ENCODE measurements around the gene FSCN2. TPM values are rescaled to one million over a fixed set of nuclear protein-coding genes. Genes with fewer than 3 reads are reported as not detected.

FSCN2 gene
- total RNA-seq, 2 donors from 2014 or later = 1.0 to 1.8 TPM

- TF ChIP-seq, protein P1, sequence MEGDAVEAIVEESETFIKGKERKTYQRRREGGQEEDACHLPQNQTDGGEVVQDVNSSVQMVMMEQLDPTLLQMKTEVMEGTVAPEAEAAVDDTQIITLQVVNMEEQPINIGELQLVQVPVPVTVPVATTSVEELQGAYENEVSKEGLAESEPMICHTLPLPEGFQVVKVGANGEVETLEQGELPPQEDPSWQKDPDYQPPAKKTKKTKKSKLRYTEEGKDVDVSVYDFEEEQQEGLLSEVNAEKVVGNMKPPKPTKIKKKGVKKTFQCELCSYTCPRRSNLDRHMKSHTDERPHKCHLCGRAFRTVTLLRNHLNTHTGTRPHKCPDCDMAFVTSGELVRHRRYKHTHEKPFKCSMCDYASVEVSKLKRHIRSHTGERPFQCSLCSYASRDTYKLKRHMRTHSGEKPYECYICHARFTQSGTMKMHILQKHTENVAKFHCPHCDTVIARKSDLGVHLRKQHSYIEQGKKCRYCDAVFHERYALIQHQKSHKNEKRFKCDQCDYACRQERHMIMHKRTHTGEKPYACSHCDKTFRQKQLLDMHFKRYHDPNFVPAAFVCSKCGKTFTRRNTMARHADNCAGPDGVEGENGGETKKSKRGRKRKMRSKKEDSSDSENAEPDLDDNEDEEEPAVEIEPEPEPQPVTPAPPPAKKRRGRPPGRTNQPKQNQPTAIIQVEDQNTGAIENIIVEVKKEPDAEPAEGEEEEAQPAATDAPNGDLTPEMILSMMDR (conservative IDR thresholded peaks at IDR 0.05) = no peak
- Mint-ChIP-seq H3K27me3 (ENCODE audit: insufficient read depth) (no peaks in the 10 kb centered on the region), H3K36me3 (ENCODE audit: low read depth) (peaks cover 26% of the 10 kb centered on the region), H3K4me1 (peaks cover 10% of the 10 kb centered on the region), H3K27ac (peak overlapping the region; percentile 90), H3K9me3 (no peaks in the 10 kb centered on the region), H3K4me3 (peak overlapping the region; percentile 79)
- 66 to 79% methylated on average over 19 to 24 of the region's 24 CpGs for WGBS, 2 experiments (ENCODE audit: insufficient coverage in 1 of 2, insufficient read length in 1 of 2)
- H3K27me3 ChIP-seq (ENCODE audit: control insufficient read depth, insufficient read depth, low read length, poor library complexity, severe bottlenecking) = no peaks in the 10 kb centered on the region
- H3K27ac ChIP-seq (ENCODE audit: low read depth, low read length) = peak overlapping the region; percentile 49
- DNase-seq = no peak
- H3K4me1 ChIP-seq (ENCODE audit: control insufficient read depth, insufficient read depth, low read length) = peaks cover 3% of the 10 kb centered on the region
- H3K36me3 ChIP-seq (ENCODE audit: control insufficient read depth, insufficient read depth, low read length) = peaks cover 32% of the 10 kb centered on the region
- peak overlapping the region; percentile 36 for H3K9ac ChIP-seq (ENCODE audit: extremely low read depth, low read length, poor library complexity, severe bottlenecking)
- peak overlapping the region; percentile 95 for H3K4me3 ChIP-seq (ENCODE audit: low read length)
- H3K9me3 ChIP-seq (ENCODE audit: control insufficient read depth, low read length) = no peaks in the 10 kb centered on the region
Observed at GRCh38 chr17:81553616-81554181, 25.5 kb downstream of the FSCN2 start.

GRCh38 chr17:81556175-81556691 is 28.1 kb downstream of the FSCN2 start:
- Histone ChIP-seq H3K9ac (ENCODE audit: extremely low read depth, low read length, poor library complexity, severe bottlenecking) (no peak overlapping the region), H3K9me3 (ENCODE audit: control insufficient read depth, low read length) (no peaks in the 10 kb centered on the region), H3K27ac (ENCODE audit: low read depth, low read length) (no peak overlapping the region), H3K4me1 (ENCODE audit: control insufficient read depth, insufficient read depth, low read length) (peaks cover 3% of the 10 kb centered on the region), H3K4me3 (ENCODE audit: low read length) (no peak overlapping the region), H3K27me3 (ENCODE audit: control insufficient read depth, insufficient read depth, low read length, poor library complexity, severe bottlenecking) (no peaks in the 10 kb centered on the region), H3K36me3 (ENCODE audit: control insufficient read depth, insufficient read depth, low read length) (peaks cover 32% of the 10 kb centered on the region)
- 87 to 95% methylated on average over 8 to 9 of the region's 9 CpGs for WGBS, 2 experiments (ENCODE audit: insufficient coverage in 1 of 2, insufficient read length in 1 of 2)
- Mint-ChIP-seq H3K36me3 (ENCODE audit: low read depth) (peaks cover 22% of the 10 kb centered on the region), H3K27ac (no peak overlapping the region), H3K4me1 (peaks cover 8% of the 10 kb centered on the region), H3K9me3 (no peaks in the 10 kb centered on the region), H3K4me3 (no peak overlapping the region), H3K27me3 (ENCODE audit: insufficient read depth) (no peaks in the 10 kb centered on the region)
- no peak for DNase-seq
- TF ChIP-seq, protein P1 (conservative IDR thresholded peaks at IDR 0.05) = no peak

- WGBS, 2 experiments (ENCODE audit: insufficient coverage in 1 of 2, insufficient read length in 1 of 2) = 94 to 96% methylated on average over 4 to 6 of the region's 6 CpGs
Observed at GRCh38 chr17:81556863-81557262, 28.7 kb downstream of the FSCN2 start.

More at GRCh38 chr17:81556863-81557262, 28.7 kb downstream of the FSCN2 start:
- Mint-ChIP-seq H3K27ac (no peak overlapping the region), H3K36me3 (ENCODE audit: low read depth) (peaks cover 27% of the 10 kb centered on the region), H3K4me3 (no peak overlapping the region), H3K9me3 (no peaks in the 10 kb centered on the region), H3K27me3 (ENCODE audit: insufficient read depth) (no peaks in the 10 kb centered on the region), H3K4me1 (peaks cover 5% of the 10 kb centered on the region)
- Histone ChIP-seq H3K9ac (ENCODE audit: extremely low read depth, low read length, poor library complexity, severe bottlenecking) (no peak overlapping the region), H3K27ac (ENCODE audit: low read depth, low read length) (no peak overlapping the region), H3K27me3 (ENCODE audit: control insufficient read depth, insufficient read depth, low read length, poor library complexity, severe bottlenecking) (no peaks in the 10 kb centered on the region), H3K9me3 (ENCODE audit: control insufficient read depth, low read length) (no peaks in the 10 kb centered on the region), H3K4me3 (ENCODE audit: low read length) (no peak overlapping the region), H3K36me3 (ENCODE audit: control insufficient read depth, insufficient read depth, low read length) (peaks cover 38% of the 10 kb centered on the region), H3K4me1 (ENCODE audit: control insufficient read depth, insufficient read depth, low read length) (peaks cover 3% of the 10 kb centered on the region)
- TF ChIP-seq, protein P1 (conservative IDR thresholded peaks at IDR 0.05) = no peak
- DNase-seq = no peak

Measured in endodermal cell (in vitro differentiated cells).